ENCODE data around the gene BCL7C. TPM values are rescaled to one million over a fixed set of nuclear protein-coding genes. Genes with fewer than 3 reads are reported as not detected.
"Not testable (repeated sequence)": the region's sequence is repeated elsewhere in the genome, so short reads cannot be mapped to it uniquely, and the experiment has no call there.

The BCL7C gene
- total and polyA plus RNA-seq, 5 donors from 2014 or later = 22.9 to 43.7 (median 39.0) TPM

GRCh38 chr16:30867747-30868146, 26.1 kb downstream of the BCL7C start:
- Histone ChIP-seq H3K27me3 (ENCODE audit: control insufficient read depth, insufficient read depth, low read length) (no peaks in the 10 kb centered on the region), H3K27ac (ENCODE audit: insufficient read depth, low read length, poor library complexity, severe bottlenecking) (no peak overlapping the region), H3K4me3 (ENCODE audit: low read depth, low read length) (no peak overlapping the region), H3K36me3 (ENCODE audit: control insufficient read depth, insufficient read depth, low read length) (peaks cover 2% of the 10 kb centered on the region), H3K9me3 (ENCODE audit: control insufficient read depth in 2 of 2, low read length in 2 of 2) (no peaks in the 10 kb centered on the region), H3K4me1 (ENCODE audit: control insufficient read depth, insufficient read depth, low read length, poor library complexity, severe bottlenecking) (no peaks in the 10 kb centered on the region)
- H3K27me3 Mint-ChIP-seq = no peaks in the 10 kb centered on the region
- no peaks in the 10 kb centered on the region for H3K9me3 Mint-ChIP-seq
- H3K27ac Mint-ChIP-seq = no peak overlapping the region
- peaks cover 0 to 2% (median 0%) of the 10 kb centered on the region in 4 donors for H3K4me1 Mint-ChIP-seq
- no peaks in the 10 kb centered on the region for H3K36me3 Mint-ChIP-seq
- H3K4me3 Mint-ChIP-seq = no peak overlapping the region
- no peak for DNase-seq
- ATAC-seq (ENCODE audit: low read depth in 2 of 2) = no peak

DNA sequence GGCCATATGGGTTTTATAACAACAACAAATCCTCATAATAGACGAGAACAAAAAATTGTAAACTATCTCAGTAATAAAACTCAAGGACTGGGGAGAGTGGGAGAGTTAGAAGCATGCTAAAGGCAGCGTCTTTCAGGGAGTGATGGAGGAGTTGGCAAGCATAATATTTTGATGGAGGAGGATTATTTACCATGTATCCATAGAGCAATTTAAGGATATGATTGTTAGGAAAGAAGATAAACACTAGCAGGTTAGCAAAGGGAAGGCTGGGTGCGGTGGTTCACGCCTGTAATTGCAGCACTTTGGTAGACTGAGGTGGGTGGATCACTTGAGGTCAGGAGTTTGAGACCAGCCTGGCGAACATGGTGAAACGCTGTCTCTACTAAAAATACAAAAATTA, 27.8 kb downstream of the BCL7C start:
- Histone ChIP-seq H3K4me1 (ENCODE audit: control insufficient read depth, insufficient read depth, low read length, poor library complexity, severe bottlenecking) (no peaks in the 10 kb centered on the region), H3K36me3 (ENCODE audit: control insufficient read depth, insufficient read depth, low read length) (no peaks in the 10 kb centered on the region), H3K27ac (ENCODE audit: insufficient read depth, low read length, poor library complexity, severe bottlenecking) (no peak overlapping the region), H3K4me3 (ENCODE audit: low read depth, low read length) (no peak overlapping the region), H3K27me3 (ENCODE audit: control insufficient read depth, insufficient read depth, low read length) (no peaks in the 10 kb centered on the region), H3K9me3 (ENCODE audit: control insufficient read depth in 2 of 2, low read length in 2 of 2) (no peaks in the 10 kb centered on the region)
- Mint-ChIP-seq H3K36me3 (no peaks in the 10 kb centered on the region), H3K27ac (no peak overlapping the region), H3K4me3 (no peak overlapping the region), H3K4me1 (no peaks in the 10 kb centered on the region), H3K9me3 (no peaks in the 10 kb centered on the region), H3K27me3 (no peaks in the 10 kb centered on the region)
- no peak for ATAC-seq (ENCODE audit: low read depth in 2 of 2)
- no peak for DNase-seq

DNA sequence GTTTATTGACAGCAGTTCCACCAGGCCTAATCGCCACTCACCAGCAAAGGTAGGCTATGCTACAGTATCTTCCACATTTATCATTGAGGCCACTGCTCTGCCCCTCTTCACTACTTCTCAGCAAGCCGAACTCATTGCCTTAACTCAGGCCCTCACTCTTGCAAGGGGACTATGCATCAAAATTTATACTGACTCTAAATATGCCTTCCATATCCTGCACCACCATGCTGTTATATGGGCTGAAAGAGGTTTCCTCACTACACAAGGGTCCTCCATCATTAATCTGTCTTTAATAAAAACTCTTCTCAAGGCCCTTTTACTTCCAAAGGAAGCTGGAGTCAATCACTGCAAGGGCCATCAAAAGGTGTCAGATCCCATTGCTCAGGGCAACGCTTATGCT, 30.7 kb downstream of the BCL7C start:
- H3K4me1 ChIP-seq (ENCODE audit: control insufficient read depth, insufficient read depth, low read length, poor library complexity, severe bottlenecking); ATAC-seq (ENCODE audit: low read depth in 2 of 2); DNase-seq; H3K9me3 ChIP-seq (ENCODE audit: control insufficient read depth in 2 of 2, low read length in 2 of 2); H3K27ac Mint-ChIP-seq; H3K27me3 ChIP-seq (ENCODE audit: control insufficient read depth, insufficient read depth, low read length); H3K4me3 Mint-ChIP-seq; H3K27ac ChIP-seq (ENCODE audit: insufficient read depth, low read length, poor library complexity, severe bottlenecking); H3K4me1 Mint-ChIP-seq; H3K9me3 Mint-ChIP-seq; H3K36me3 ChIP-seq (ENCODE audit: control insufficient read depth, insufficient read depth, low read length); H3K27me3 Mint-ChIP-seq; H3K36me3 Mint-ChIP-seq; H3K4me3 ChIP-seq (ENCODE audit: low read depth, low read length): not testable (repeated sequence)

DNA sequence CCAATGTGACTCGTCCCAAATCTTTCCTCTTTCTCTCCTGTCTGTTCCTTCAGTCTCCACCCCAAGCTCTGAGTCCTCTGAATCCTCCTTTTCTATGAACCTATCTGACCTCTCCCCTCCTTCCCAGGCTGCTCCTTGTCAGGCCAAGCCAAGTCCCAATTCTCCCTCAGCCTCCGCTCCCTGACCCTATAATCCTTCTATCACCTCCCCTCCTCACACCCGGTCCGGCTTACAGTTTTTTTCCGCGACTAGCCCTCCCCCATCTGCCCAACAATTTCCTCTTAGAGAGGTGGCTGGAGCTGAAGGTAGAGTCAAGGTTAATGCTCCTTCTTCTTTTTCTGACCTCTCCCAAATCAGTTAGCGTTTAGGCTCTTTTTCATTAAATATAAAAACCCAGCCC, 33.1 kb downstream of the BCL7C start:
- not testable (repeated sequence) for H3K27me3 Mint-ChIP-seq; H3K36me3 Mint-ChIP-seq; H3K9me3 Mint-ChIP-seq; H3K36me3 ChIP-seq (ENCODE audit: control insufficient read depth, insufficient read depth, low read length); H3K4me3 ChIP-seq (ENCODE audit: low read depth, low read length); H3K9me3 ChIP-seq (ENCODE audit: control insufficient read depth in 2 of 2, low read length in 2 of 2); H3K27ac Mint-ChIP-seq; H3K4me3 Mint-ChIP-seq; ATAC-seq (ENCODE audit: low read depth in 2 of 2); H3K4me1 Mint-ChIP-seq; DNase-seq; H3K4me1 ChIP-seq (ENCODE audit: control insufficient read depth, insufficient read depth, low read length, poor library complexity, severe bottlenecking); H3K27ac ChIP-seq (ENCODE audit: insufficient read depth, low read length, poor library complexity, severe bottlenecking); H3K27me3 ChIP-seq (ENCODE audit: control insufficient read depth, insufficient read depth, low read length)

GRCh38 chr16:30858829-30859423, 35.0 kb downstream of the BCL7C start:
- peaks cover 0 to 2% (median 0%) of the 10 kb centered on the region in 7 donors for H3K9me3 Mint-ChIP-seq
- H3K27me3 ChIP-seq (ENCODE audit: control insufficient read depth, insufficient read depth, low read length) = no peaks in the 10 kb centered on the region
- DNase-seq (no peak), ATAC-seq (ENCODE audit: low read depth in 2 of 2) (no peak)
- H3K4me3 Mint-ChIP-seq = no peak overlapping the region
- H3K27ac ChIP-seq (ENCODE audit: insufficient read depth, low read length, poor library complexity, severe bottlenecking) = no peak overlapping the region
- H3K4me3 ChIP-seq (ENCODE audit: low read depth, low read length) = no peak overlapping the region
- H3K4me1 ChIP-seq (ENCODE audit: control insufficient read depth, insufficient read depth, low read length, poor library complexity, severe bottlenecking) = no peaks in the 10 kb centered on the region
- H3K4me1 Mint-ChIP-seq = no peaks in the 10 kb centered on the region
- no peak overlapping the region for H3K27ac Mint-ChIP-seq
- H3K9me3 ChIP-seq (ENCODE audit: control insufficient read depth in 2 of 2, low read length in 2 of 2) = no peaks in the 10 kb centered on the region
- no peaks in the 10 kb centered on the region for H3K36me3 ChIP-seq (ENCODE audit: control insufficient read depth, insufficient read depth, low read length)
- H3K36me3 Mint-ChIP-seq = no peaks in the 10 kb centered on the region
- no peaks in the 10 kb centered on the region for H3K27me3 Mint-ChIP-seq

GRCh38 chr16:30858111-30858495, 35.8 kb downstream of the BCL7C start:
- no peak for DNase-seq
- no peaks in the 10 kb centered on the region for H3K27me3 ChIP-seq (ENCODE audit: control insufficient read depth, insufficient read depth, low read length)
- H3K27ac Mint-ChIP-seq = no peak overlapping the region
- H3K4me1 Mint-ChIP-seq = no peaks in the 10 kb centered on the region
- peaks cover 0 to 2% (median 0%) of the 10 kb centered on the region in 7 donors for H3K9me3 Mint-ChIP-seq
- no peak overlapping the region for H3K4me3 ChIP-seq (ENCODE audit: low read depth, low read length)
- no peaks in the 10 kb centered on the region for H3K36me3 ChIP-seq (ENCODE audit: control insufficient read depth, insufficient read depth, low read length)
- H3K9me3 ChIP-seq (ENCODE audit: control insufficient read depth in 2 of 2, low read length in 2 of 2) = no peaks in the 10 kb centered on the region
- peaks cover 8% of the 10 kb centered on the region for H3K36me3 Mint-ChIP-seq
- no peak overlapping the region for H3K27ac ChIP-seq (ENCODE audit: insufficient read depth, low read length, poor library complexity, severe bottlenecking)
- H3K27me3 Mint-ChIP-seq = no peaks in the 10 kb centered on the region
- no peak overlapping the region for H3K4me3 Mint-ChIP-seq
- no peak for ATAC-seq (ENCODE audit: low read depth in 2 of 2)
- H3K4me1 ChIP-seq (ENCODE audit: control insufficient read depth, insufficient read depth, low read length, poor library complexity, severe bottlenecking) = no peaks in the 10 kb centered on the region

DNA sequence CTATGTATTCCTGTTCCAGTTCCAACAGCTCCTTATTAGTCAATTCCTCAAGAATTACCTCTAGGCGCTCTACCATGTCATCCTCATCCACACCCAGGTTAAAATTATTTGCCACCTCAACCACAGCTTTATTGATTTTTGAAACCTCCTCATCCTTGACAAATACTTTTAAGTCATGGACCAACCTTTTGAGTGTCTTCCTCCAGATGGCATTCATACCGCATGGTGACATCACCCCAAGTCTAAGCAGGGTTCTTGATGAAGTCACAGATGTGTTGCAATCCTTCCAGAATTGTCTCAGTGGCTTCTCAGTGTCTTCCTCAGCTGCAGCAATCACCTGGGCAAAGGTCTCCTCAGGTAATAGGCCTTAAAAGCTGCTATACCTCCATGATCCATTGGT, 40.1 kb downstream of the BCL7C start:
- Mint-ChIP-seq H3K9me3 (no peaks in the 10 kb centered on the region), H3K4me3 (no peak overlapping the region), H3K4me1 (no peaks in the 10 kb centered on the region), H3K36me3 (peaks cover 11% of the 10 kb centered on the region), H3K27ac (no peak overlapping the region), H3K27me3 (no peaks in the 10 kb centered on the region)
- no peak overlapping the region for H3K27ac ChIP-seq (ENCODE audit: insufficient read depth, low read length, poor library complexity, severe bottlenecking)
- no peaks in the 10 kb centered on the region for H3K27me3 ChIP-seq (ENCODE audit: control insufficient read depth, insufficient read depth, low read length)
- ATAC-seq (ENCODE audit: low read depth in 2 of 2) = no peak
- no peak overlapping the region for H3K4me3 ChIP-seq (ENCODE audit: low read depth, low read length)
- no peak for DNase-seq
- H3K4me1 ChIP-seq (ENCODE audit: control insufficient read depth, insufficient read depth, low read length, poor library complexity, severe bottlenecking) = no peaks in the 10 kb centered on the region
- no peaks in the 10 kb centered on the region for H3K9me3 ChIP-seq (ENCODE audit: control insufficient read depth in 2 of 2, low read length in 2 of 2)
- no peaks in the 10 kb centered on the region for H3K36me3 ChIP-seq (ENCODE audit: control insufficient read depth, insufficient read depth, low read length)

DNA sequence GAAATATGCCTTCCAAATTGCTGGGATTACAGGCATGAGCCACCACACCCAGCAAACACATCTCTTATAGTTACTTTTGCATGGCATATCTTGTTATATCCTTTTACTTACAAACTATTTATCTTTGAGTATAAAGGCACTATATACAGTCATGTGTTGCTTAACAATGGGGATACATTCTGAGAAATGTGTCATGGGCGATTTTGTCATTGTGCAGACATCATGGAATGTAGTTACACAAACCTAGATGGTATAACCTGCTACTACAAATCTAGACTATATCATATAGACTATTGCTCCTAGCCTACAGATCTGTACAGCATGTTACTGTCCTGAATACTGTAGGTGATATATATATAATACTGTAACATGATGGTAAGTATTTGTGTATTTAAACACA, 43.6 kb downstream of the BCL7C start:
- Histone ChIP-seq H3K9me3 (ENCODE audit: control insufficient read depth in 2 of 2, low read length in 2 of 2) (no peaks in the 10 kb centered on the region), H3K4me3 (ENCODE audit: low read depth, low read length) (no peak overlapping the region), H3K4me1 (ENCODE audit: control insufficient read depth, insufficient read depth, low read length, poor library complexity, severe bottlenecking) (peaks cover under 1% of the 10 kb centered on the region), H3K36me3 (ENCODE audit: control insufficient read depth, insufficient read depth, low read length) (no peaks in the 10 kb centered on the region), H3K27ac (ENCODE audit: insufficient read depth, low read length, poor library complexity, severe bottlenecking) (no peak overlapping the region), H3K27me3 (ENCODE audit: control insufficient read depth, insufficient read depth, low read length) (no peaks in the 10 kb centered on the region)
- no peak for ATAC-seq (ENCODE audit: low read depth in 2 of 2)
- Mint-ChIP-seq H3K27me3 (no peaks in the 10 kb centered on the region), H3K36me3 (peaks cover 11% of the 10 kb centered on the region), H3K4me1 (peaks cover 0 to 2% (median 0%) of the 10 kb centered on the region in 4 donors), H3K9me3 (no peaks in the 10 kb centered on the region), H3K4me3 (no peak overlapping the region), H3K27ac (no peak overlapping the region)
- DNase-seq = no peak
